ENCODE data around the gene TCEANC.

TCEANC gene

GRCh38 chrX:13695601-13696115 lies 42.7 kb downstream of the TCEANC start:
- Mint-ChIP-seq H3K9me3 (no peaks in the 10 kb centered on the region), H3K4me1 (peaks cover 45% of the 10 kb centered on the region), H3K27me3 (ENCODE audit: low read depth) (no peaks in the 10 kb centered on the region), H3K27ac (no peak overlapping the region), H3K4me3 (no peak overlapping the region), H3K36me3 (ENCODE audit: low read depth) (no peaks in the 10 kb centered on the region)
- TF ChIP-seq, protein P1, sequence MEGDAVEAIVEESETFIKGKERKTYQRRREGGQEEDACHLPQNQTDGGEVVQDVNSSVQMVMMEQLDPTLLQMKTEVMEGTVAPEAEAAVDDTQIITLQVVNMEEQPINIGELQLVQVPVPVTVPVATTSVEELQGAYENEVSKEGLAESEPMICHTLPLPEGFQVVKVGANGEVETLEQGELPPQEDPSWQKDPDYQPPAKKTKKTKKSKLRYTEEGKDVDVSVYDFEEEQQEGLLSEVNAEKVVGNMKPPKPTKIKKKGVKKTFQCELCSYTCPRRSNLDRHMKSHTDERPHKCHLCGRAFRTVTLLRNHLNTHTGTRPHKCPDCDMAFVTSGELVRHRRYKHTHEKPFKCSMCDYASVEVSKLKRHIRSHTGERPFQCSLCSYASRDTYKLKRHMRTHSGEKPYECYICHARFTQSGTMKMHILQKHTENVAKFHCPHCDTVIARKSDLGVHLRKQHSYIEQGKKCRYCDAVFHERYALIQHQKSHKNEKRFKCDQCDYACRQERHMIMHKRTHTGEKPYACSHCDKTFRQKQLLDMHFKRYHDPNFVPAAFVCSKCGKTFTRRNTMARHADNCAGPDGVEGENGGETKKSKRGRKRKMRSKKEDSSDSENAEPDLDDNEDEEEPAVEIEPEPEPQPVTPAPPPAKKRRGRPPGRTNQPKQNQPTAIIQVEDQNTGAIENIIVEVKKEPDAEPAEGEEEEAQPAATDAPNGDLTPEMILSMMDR (IDR thresholded peaks at IDR 0.05; ENCODE audit: unreplicated experiment in 3 of 3): no peak

DNA sequence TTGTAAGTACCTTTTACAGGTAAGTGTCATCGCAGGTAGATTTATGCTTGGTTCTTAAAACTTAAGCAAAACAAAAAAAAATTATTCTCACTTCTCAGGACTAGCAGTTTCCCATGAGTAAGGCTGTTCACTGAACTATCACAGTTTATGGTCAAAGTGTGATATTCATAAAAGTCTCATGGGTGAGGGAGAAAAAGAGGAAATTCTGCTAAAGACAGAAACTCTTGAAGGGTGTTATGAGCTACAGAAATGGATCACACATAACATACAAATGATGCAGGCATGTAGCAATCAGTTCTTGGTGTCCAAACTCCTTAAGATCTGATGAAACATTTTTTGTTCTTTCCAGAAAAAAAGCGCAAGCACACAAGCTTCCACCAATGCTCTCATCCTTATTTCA lies 44.5 kb downstream of the TCEANC start:
- Mint-ChIP-seq H3K4me1 (peaks cover 39% of the 10 kb centered on the region), H3K9me3 (no peaks in the 10 kb centered on the region), H3K27me3 (ENCODE audit: low read depth) (no peaks in the 10 kb centered on the region), H3K36me3 (ENCODE audit: low read depth) (no peaks in the 10 kb centered on the region), H3K4me3 (no peak overlapping the region), H3K27ac (no peak overlapping the region)
- TF ChIP-seq, protein P1 (IDR thresholded peaks at IDR 0.05; ENCODE audit: unreplicated experiment in 3 of 3): no peak

DNA sequence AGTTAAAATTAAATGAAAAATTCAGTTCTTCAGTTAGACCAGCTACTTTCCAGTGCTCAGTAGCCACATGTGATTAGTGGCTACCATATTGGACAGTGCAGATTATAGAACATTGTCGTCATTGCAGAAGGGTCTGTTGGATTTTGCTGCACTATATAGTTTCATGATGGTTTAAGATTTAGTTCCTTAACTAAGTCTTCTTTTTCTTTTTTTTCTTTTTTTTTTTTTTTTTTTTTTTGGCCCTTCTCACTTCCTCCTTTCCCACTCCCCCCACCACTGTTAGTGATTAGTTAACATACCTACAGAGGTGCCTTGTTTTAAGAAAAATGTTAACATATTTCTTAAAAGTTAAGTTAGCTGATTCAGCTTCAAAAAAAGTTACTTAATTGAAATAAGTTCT lies 45.0 kb downstream of the TCEANC start:
- Mint-ChIP-seq H3K36me3 (ENCODE audit: low read depth) (no peaks in the 10 kb centered on the region), H3K4me1 (peaks cover 34% of the 10 kb centered on the region), H3K27ac (no peak overlapping the region), H3K27me3 (ENCODE audit: low read depth) (no peaks in the 10 kb centered on the region), H3K9me3 (no peaks in the 10 kb centered on the region), H3K4me3 (no peak overlapping the region)
- TF ChIP-seq, protein P1 (IDR thresholded peaks at IDR 0.05; ENCODE audit: unreplicated experiment in 3 of 3): no peak

DNA sequence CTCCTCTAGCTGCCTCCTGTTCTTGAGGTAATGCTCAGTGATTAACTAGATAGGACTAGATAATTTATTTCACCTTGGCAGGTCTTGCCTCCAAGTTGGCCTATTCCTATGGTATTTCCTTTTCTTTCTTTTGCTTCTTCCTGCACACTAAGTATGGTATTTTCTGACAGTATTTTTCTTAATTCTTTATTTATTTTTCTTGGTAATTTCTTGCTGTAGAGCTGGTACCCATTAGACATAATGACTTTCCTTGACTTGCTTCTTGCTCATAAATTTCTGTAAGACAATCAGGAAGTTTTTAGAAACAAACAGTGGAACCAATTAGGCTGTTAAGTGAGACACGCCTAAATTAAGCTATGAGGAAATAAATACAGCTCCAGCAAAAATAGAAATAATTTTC lies 45.5 kb downstream of the TCEANC start:
- H3K9me3 Mint-ChIP-seq: no peaks in the 10 kb centered on the region
- H3K4me1 Mint-ChIP-seq: peaks cover 29% of the 10 kb centered on the region
- no peak overlapping the region for H3K27ac Mint-ChIP-seq
- no peak overlapping the region for H3K4me3 Mint-ChIP-seq
- TF ChIP-seq, protein P1 (IDR thresholded peaks at IDR 0.05; ENCODE audit: unreplicated experiment in 3 of 3): no peak
- H3K27me3 Mint-ChIP-seq (ENCODE audit: low read depth): no peaks in the 10 kb centered on the region
- no peaks in the 10 kb centered on the region for H3K36me3 Mint-ChIP-seq (ENCODE audit: low read depth)

- Mint-ChIP-seq H3K27me3 (ENCODE audit: low read depth) (no peaks in the 10 kb centered on the region), H3K9me3 (no peaks in the 10 kb centered on the region), H3K36me3 (ENCODE audit: low read depth) (no peaks in the 10 kb centered on the region), H3K4me1 (peaks cover 24% of the 10 kb centered on the region), H3K4me3 (no peak overlapping the region), H3K27ac (no peak overlapping the region)
- TF ChIP-seq, protein P1 (IDR thresholded peaks at IDR 0.05; ENCODE audit: unreplicated experiment in 3 of 3): no peak
Measured at GRCh38 chrX:13699183-13699826, 46.4 kb downstream of the TCEANC start.

DNA sequence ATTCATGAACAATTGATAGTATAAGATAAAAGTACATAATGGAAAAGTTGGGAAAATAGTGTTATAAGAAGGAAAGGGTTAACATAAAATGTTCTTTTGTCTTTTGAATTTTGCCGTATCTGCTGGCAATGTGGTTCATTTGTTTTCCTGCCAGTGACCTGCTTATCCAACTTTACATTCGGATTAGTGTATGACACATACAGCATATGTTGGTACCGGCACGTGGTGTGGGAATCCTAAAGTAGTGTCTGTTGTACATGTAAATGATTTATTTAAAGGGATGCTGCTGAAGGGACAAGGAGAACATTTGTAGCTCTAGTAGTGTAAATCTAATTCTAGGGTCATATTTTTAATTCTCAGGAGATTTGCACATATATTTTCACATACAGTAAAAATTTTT lies 47.4 kb downstream of the TCEANC start:
- Mint-ChIP-seq H3K4me3 (no peak overlapping the region), H3K27me3 (ENCODE audit: low read depth) (no peaks in the 10 kb centered on the region), H3K9me3 (no peaks in the 10 kb centered on the region), H3K27ac (no peak overlapping the region), H3K36me3 (ENCODE audit: low read depth) (peaks cover 2% of the 10 kb centered on the region), H3K4me1 (peaks cover 17% of the 10 kb centered on the region)
- TF ChIP-seq, protein P1 (IDR thresholded peaks at IDR 0.05; ENCODE audit: unreplicated experiment in 3 of 3): no peak

Data from nephron (organoid).